B cell (primary cell): ENCODE measurements around the gene DTWD2. TPM values are rescaled to one million over a fixed set of nuclear protein-coding genes. Genes with fewer than 3 reads are reported as not detected.
"Not testable (repeated sequence)": the region's sequence is repeated elsewhere in the genome, so short reads cannot be mapped to it uniquely, and the experiment has no call there.

ENCODE experiments used
- ATAC-seq: fragments of 200-7000 bp; cut with Tn5 transposase; one replicate; pipeline ENCODE4 v1.10.0; 2021; ENCODE audit warnings: low read depth, mild to moderate bottlenecking, moderate number of reproducible peaks, moderate library complexity
- CTCF ChIA-PET: fragments of 350-600 bp; sonication (Branson Sonifier 250); formaldehyde crosslinking; loops from one replicate; lab custom pipeline; 2021; ENCODE audit warnings: antibody characterized with exemption, inconsistent platforms; lab: Charles Lee
- POLR2A ChIA-PET: fragments of 350-600 bp; sonication (Branson Sonifier 250); formaldehyde crosslinking; loops from one replicate; lab custom pipeline; 2021; ENCODE audit warnings: antibody characterized with exemption; lab: Charles Lee
- DNase-seq: peaks from one replicate; pipeline ENCODE4 v3.0.0; 2013
- H2AFZ ChIP-seq: 2 replicates; pipeline ENCODE4 v1.6.1; 2012; ENCODE audit warnings: mild to moderate bottlenecking, low read depth, low read length; ENCODE audit not compliant: insufficient read depth, poor library complexity, severe bottlenecking
- H3K27ac ChIP-seq, 2 donors: 1 replicate in 1 of 2; 2 replicates in 1 of 2; pipeline ENCODE4 v1.5.1; 2012 to 2013; ENCODE audit warnings: low read length in 2 of 2, mild to moderate bottlenecking in 2 of 2, moderate library complexity in 1 of 2
- H3K27me3 ChIP-seq, 4 experiments: fragments of 200-600 bp in 1 of 4; sonication (generic) in 1 of 4; replicated peaks in 1 of 4; 1 replicate in 2 of 4; 2 replicates in 2 of 4; pipeline versions ENCODE4 v1.6.1 to v1.7.0; 2013 to 2016; ENCODE audit warnings: low read length in 3 of 4, mild to moderate bottlenecking in 2 of 4, mixed read lengths in 1 of 4, moderate library complexity in 1 of 4; ENCODE audit not compliant: insufficient read depth in 4 of 4, control insufficient read depth in 3 of 4; ENCODE audit errors: control extremely low read depth in 1 of 4
- H3K36me3 ChIP-seq, 2 experiments: replicated peaks in 1 of 2; 1 replicate in 1 of 2; 2 replicates in 1 of 2; pipeline versions ENCODE4 v1.6.1 to v1.7.1; 2013; ENCODE audit warnings: low read length in 1 of 2; ENCODE audit not compliant: insufficient read depth in 2 of 2, control insufficient read depth in 1 of 2; ENCODE audit errors: control extremely low read depth in 1 of 2, extremely low read depth in 1 of 2
- H3K4me1 ChIP-seq, 2 donors: fragments of 200-600 bp in 1 of 2; sonication (generic) in 1 of 2; 1 replicate in 1 of 2; 2 replicates in 1 of 2; pipeline versions ENCODE4 v1.5.1 to v1.6.1; 2013 to 2017; ENCODE audit warnings: low read length in 2 of 2; ENCODE audit not compliant: control insufficient read depth in 2 of 2, insufficient read depth in 2 of 2
- H3K4me2 ChIP-seq: replicated peaks from 2 replicates; pipeline ENCODE3; 2012; ENCODE audit warnings: mild to moderate bottlenecking, low read depth, low read length; ENCODE audit not compliant: poor library complexity, severe bottlenecking
- H3K4me3 ChIP-seq, 5 experiments: fragments of 200-600 bp in 1 of 5; sonication (generic) in 1 of 5; 1 replicate in 3 of 5; 2 replicates in 2 of 5; pipeline versions ENCODE4 v1.5.1 to v1.7.0; 2011 to 2016; ENCODE audit warnings: low read length in 4 of 5, mild to moderate bottlenecking in 4 of 5, low read depth in 2 of 5, control low read depth in 1 of 5, moderate library complexity in 1 of 5; ENCODE audit not compliant: insufficient read depth in 1 of 5; ENCODE audit errors: control extremely low read depth in 1 of 5, extremely low read depth in 1 of 5
- H3K79me2 ChIP-seq: fragments of 200-600 bp; sonication (generic); one replicate; pipeline ENCODE4 v1.6.0; 2016; ENCODE audit warnings: low read length; ENCODE audit not compliant: control insufficient read depth, insufficient read depth
- H3K9ac ChIP-seq: fragments of 200-600 bp; sonication (generic); 2 replicates; pipeline ENCODE4 v1.6.1; 2017; ENCODE audit warnings: mild to moderate bottlenecking, low read length, moderate library complexity
- H3K9me3 ChIP-seq, 3 donors: one replicate each; pipeline versions ENCODE4 v1.6.1 to v1.7.1; 2013; ENCODE audit warnings: low read length in 2 of 3; ENCODE audit not compliant: control insufficient read depth in 2 of 3, insufficient read depth in 1 of 3; ENCODE audit errors: control extremely low read depth in 1 of 3
- H4K20me1 ChIP-seq: 2 replicates; pipeline ENCODE4 v1.6.0; 2012; ENCODE audit warnings: mild to moderate bottlenecking, low read length; ENCODE audit not compliant: insufficient read depth, control insufficient read depth, poor library complexity, severe bottlenecking
- H3K27ac Mint-ChIP-seq: one replicate; pipeline ENCODE4 v1.8.0; 2021; ENCODE audit warnings: mixed read lengths
- H3K27me3 Mint-ChIP-seq: one replicate; pipeline ENCODE4 v1.8.0; 2021; ENCODE audit warnings: mixed read lengths
- H3K4me1 Mint-ChIP-seq: one replicate; pipeline ENCODE4 v1.8.0; 2021; ENCODE audit warnings: mixed read lengths
- H3K4me3 Mint-ChIP-seq: one replicate; pipeline ENCODE4 v1.8.0; 2021; ENCODE audit warnings: mixed read lengths
- H3K9me3 Mint-ChIP-seq: one replicate; pipeline ENCODE4 v1.8.0; 2022; ENCODE audit warnings: mixed read lengths; ENCODE audit not compliant: insufficient read depth
- EZH2 ChIP-seq: IDR thresholded peaks from 2 replicates; pipeline ENCODE4 v1.6.1; 2012; ENCODE audit warnings: borderline replicate concordance, low read depth, mild to moderate bottlenecking, moderate library complexity, low read length; ENCODE audit not compliant: insufficient read depth, poor library complexity, severe bottlenecking
- WGBS: methylation state at CpG from one replicate; pipeline ENCODE4 v1.1.5; 2013; ENCODE audit warnings: missing lambda C conversion rate; ENCODE audit not compliant: insufficient coverage; 5-methylcytosine and 5-hydroxymethylcytosine counted together
- intact Hi-C: fragments of 100-400 bp; cut with micrococcal nuclease; formaldehyde crosslinking; loops from one replicate; pipeline ENCODE4 v1.10.0; 2022
- polyA plus RNA-seq: library from polyadenylated mRNA; depleted of rRNA; stranded (reverse); fragments of >200 nt; gene quantifications from 2 replicates; pipeline ENCODE4 v1.2.3, GENCODE V29; 2012
- total RNA-seq, 2 donors: library from RNA; stranded (reverse); fragments of 120-200 nt in 1 of 2; gene quantifications; 1 replicate in 1 of 2; 2 replicates in 1 of 2; pipeline versions ENCODE4 v1.2.3 to v1.2.4, GENCODE V29; 2013 to 2022
- TF ChIP-seq, protein P1 (sequence below): fragments of 200-600 bp; IDR thresholded peaks from one replicate; pipeline ENCODE4 v1.8.0; 2022; ENCODE audit warnings: antibody characterized with exemption, mild to moderate bottlenecking

DTWD2 gene
- total and polyA plus RNA-seq, 2 donors (not counting 1 experiment from before 2014, with no cell fraction given) = 3.7 to 6.0 TPM

DNA sequence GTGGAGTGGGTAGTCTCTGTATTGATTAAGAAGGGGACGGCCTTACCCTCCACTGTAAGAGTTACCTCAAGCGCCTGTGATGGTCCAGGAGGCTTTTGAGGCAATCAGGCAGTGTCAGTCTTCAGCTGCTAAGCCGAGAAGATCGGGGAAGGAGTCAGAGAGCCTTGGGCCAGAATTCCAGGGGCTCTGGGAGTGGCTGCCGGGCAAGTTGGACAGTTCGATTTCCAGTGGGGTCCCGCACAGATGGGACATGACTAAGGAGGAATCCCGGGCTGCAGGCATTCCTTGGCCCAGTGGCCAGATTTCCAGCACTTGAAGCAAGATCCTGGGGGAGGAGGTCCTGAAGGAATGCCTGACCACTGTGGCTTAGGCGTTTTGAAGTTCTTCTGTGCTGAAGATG lies 38.0 kb downstream of the DTWD2 start:
- WGBS = 90% methylated on average over 7 of the region's 9 CpGs
- ATAC-seq, H4K20me1 ChIP-seq, H3K4me3 Mint-ChIP-seq, H2AFZ ChIP-seq, H3K79me2 ChIP-seq, H3K36me3 ChIP-seq, DNase-seq, H3K9me3 Mint-ChIP-seq, H3K4me2 ChIP-seq, H3K4me3 ChIP-seq, H3K4me1 ChIP-seq, H3K9me3 ChIP-seq, CTCF ChIA-PET, H3K9ac ChIP-seq, H3K27me3 Mint-ChIP-seq, H3K27ac Mint-ChIP-seq, H3K4me1 Mint-ChIP-seq, H3K27ac ChIP-seq, H3K27me3 ChIP-seq: not testable (repeated sequence)
- intact Hi-C loops = loop anchor here (10.0 kb wide), 1 partner anchor 1496 kb away; no protein-coding TSS in a partner anchor
- POLR2A ChIA-PET = interaction anchor here (0.7 kb wide), 1 partner anchor 135 kb away, joined by 6 read pairs; no protein-coding TSS in a partner anchor

DNA sequence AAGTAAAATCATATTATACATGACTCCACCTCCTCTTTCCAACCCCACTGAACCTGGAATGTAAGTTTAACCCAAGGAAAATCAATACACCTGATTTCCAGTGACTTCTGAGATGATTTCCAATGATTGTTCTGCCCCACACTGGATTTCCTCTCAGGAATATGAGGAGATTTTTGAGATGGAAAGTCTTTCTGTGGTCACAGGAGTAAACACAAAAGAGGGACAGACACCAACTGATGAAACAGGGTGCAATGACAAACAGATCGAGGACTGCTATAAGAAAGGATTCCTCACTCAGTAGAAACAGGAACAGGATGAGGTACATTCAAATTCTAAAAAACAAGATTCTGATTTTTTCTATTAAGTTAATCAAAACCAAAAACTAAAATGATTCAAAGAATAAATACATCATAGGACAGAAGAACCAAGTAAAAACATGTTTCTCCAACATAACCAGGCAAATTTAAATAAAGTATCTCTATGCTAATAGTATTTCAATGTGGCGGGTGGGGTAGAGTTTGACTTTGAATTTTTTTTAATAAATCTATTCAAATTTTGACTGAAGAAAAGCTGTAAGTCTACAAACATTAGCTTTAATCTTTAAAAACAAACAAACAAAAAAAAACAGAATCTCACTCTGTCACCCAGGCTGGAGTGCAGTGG lies 42.1 kb downstream of the DTWD2 start:
- Histone ChIP-seq H3K27me3 (no peaks in the 10 kb centered on the region), H3K27ac (no peak overlapping the region), H3K4me2 (no peak overlapping the region), H4K20me1 (no peaks in the 10 kb centered on the region), H2AFZ (no peak overlapping the region), H3K79me2 (no peaks in the 10 kb centered on the region), H3K4me3 (no peak overlapping the region), H3K4me1 (no peaks in the 10 kb centered on the region), H3K9me3 (no peaks in the 10 kb centered on the region), H3K9ac (no peak overlapping the region), H3K36me3 (peaks cover 0 to 6% of the 10 kb centered on the region in 2 experiments)
- ATAC-seq (no peak), DNase-seq (no peak)
- H3K4me1 Mint-ChIP-seq = no peaks in the 10 kb centered on the region
- H3K27me3 Mint-ChIP-seq = no peaks in the 10 kb centered on the region
- whole genome bisulfite sequencing = no CpG with 5 or more reads among the region's 2 CpGs
- intact Hi-C loops = no loop called here
- H3K9me3 Mint-ChIP-seq = no peaks in the 10 kb centered on the region
- ChIA-PET POLR2A (no interaction called here), CTCF (no interaction called here)
- no peak overlapping the region for H3K27ac Mint-ChIP-seq
- no peak overlapping the region for H3K4me3 Mint-ChIP-seq
- TF ChIP-seq, protein P1, sequence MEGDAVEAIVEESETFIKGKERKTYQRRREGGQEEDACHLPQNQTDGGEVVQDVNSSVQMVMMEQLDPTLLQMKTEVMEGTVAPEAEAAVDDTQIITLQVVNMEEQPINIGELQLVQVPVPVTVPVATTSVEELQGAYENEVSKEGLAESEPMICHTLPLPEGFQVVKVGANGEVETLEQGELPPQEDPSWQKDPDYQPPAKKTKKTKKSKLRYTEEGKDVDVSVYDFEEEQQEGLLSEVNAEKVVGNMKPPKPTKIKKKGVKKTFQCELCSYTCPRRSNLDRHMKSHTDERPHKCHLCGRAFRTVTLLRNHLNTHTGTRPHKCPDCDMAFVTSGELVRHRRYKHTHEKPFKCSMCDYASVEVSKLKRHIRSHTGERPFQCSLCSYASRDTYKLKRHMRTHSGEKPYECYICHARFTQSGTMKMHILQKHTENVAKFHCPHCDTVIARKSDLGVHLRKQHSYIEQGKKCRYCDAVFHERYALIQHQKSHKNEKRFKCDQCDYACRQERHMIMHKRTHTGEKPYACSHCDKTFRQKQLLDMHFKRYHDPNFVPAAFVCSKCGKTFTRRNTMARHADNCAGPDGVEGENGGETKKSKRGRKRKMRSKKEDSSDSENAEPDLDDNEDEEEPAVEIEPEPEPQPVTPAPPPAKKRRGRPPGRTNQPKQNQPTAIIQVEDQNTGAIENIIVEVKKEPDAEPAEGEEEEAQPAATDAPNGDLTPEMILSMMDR = no peak
- no peak for TF ChIP-seq EZH2
